Astrocyte (in vitro differentiated cells and primary cell): Measurements from ENCODE around the gene PEX3. TPM values are rescaled to one million over a fixed set of nuclear protein-coding genes. Genes with fewer than 3 reads are reported as not detected.
A peak's percentile ranks its signal among the peaks of the same experiment; 100 is the strongest.

ENCODE experiments used
- DNase-seq: peaks from one replicate; pipeline ENCODE4 v3.0.0-alpha.2; 2010; ENCODE audit warnings: low read depth
- FAIRE-seq: peaks from 2 replicates; lab custom pipeline; 2011; peaks lifted over from hg19 to GRCh38; lab: Jason Lieb, UNC
- H2AFZ ChIP-seq: 2 replicates; pipeline ENCODE4 v1.6.0; 2012; ENCODE audit warnings: low read depth, low read length, inconsistent platforms
- H3K27ac ChIP-seq: 2 replicates; pipeline ENCODE4 v1.5.1; 2011; ENCODE audit warnings: low read depth, low read length, inconsistent platforms
- H3K27me3 ChIP-seq: 2 replicates; pipeline ENCODE4 v1.6.0; 2011; ENCODE audit warnings: low read length, inconsistent platforms; ENCODE audit not compliant: insufficient read depth
- H3K36me3 ChIP-seq: 2 replicates; pipeline ENCODE4 v1.5.1; 2011; ENCODE audit warnings: low read length, inconsistent platforms; ENCODE audit not compliant: insufficient read depth
- H3K4me1 ChIP-seq: 2 replicates; pipeline ENCODE4 v1.5.1; 2011; ENCODE audit warnings: low read length, inconsistent platforms; ENCODE audit not compliant: insufficient read depth
- H3K4me2 ChIP-seq: 2 replicates; pipeline ENCODE4 v1.6.0; 2012; ENCODE audit warnings: low read length, inconsistent platforms
- H3K4me3 ChIP-seq: 2 replicates; pipeline ENCODE4 v1.5.1; 2011; ENCODE audit warnings: low read depth, mild to moderate bottlenecking, low read length, inconsistent platforms; ENCODE audit not compliant: insufficient read depth
- H3K79me2 ChIP-seq: 2 replicates; pipeline ENCODE4 v1.6.0; 2012; ENCODE audit warnings: mild to moderate bottlenecking, low read length, inconsistent platforms; ENCODE audit not compliant: insufficient read depth
- H3K9ac ChIP-seq: 2 replicates; pipeline ENCODE4 v1.6.0; 2012; ENCODE audit warnings: mild to moderate bottlenecking, low read length, inconsistent platforms
- H3K9me3 ChIP-seq: 2 replicates; pipeline ENCODE4 v1.5.1; 2012; ENCODE audit warnings: low read depth, mild to moderate bottlenecking, low read length, inconsistent platforms; ENCODE audit not compliant: insufficient read depth
- H4K20me1 ChIP-seq: 2 replicates; pipeline ENCODE4 v1.6.0; 2012; ENCODE audit warnings: low read length, inconsistent platforms; ENCODE audit not compliant: insufficient read depth
- H3K27ac Mint-ChIP-seq: one replicate; pipeline ENCODE4 v1.8.0; 2021; ENCODE audit warnings: mild to moderate bottlenecking, mixed read lengths; ENCODE audit not compliant: unreplicated experiment
- H3K27me3 Mint-ChIP-seq: one replicate; pipeline ENCODE4 v1.8.0; 2021; ENCODE audit warnings: low read depth, mixed read lengths; ENCODE audit not compliant: unreplicated experiment
- H3K36me3 Mint-ChIP-seq: one replicate; pipeline ENCODE4 v1.8.0; 2021; ENCODE audit warnings: low read depth, mixed read lengths; ENCODE audit not compliant: unreplicated experiment
- H3K4me1 Mint-ChIP-seq: one replicate; pipeline ENCODE4 v1.8.0; 2021; ENCODE audit warnings: low read depth, mixed read lengths; ENCODE audit not compliant: unreplicated experiment
- H3K4me3 Mint-ChIP-seq: one replicate; pipeline ENCODE4 v1.8.0; 2021; ENCODE audit warnings: mild to moderate bottlenecking, moderate library complexity, mixed read lengths; ENCODE audit not compliant: unreplicated experiment
- H3K9me3 Mint-ChIP-seq: one replicate; pipeline ENCODE4 v1.8.0; 2021; ENCODE audit warnings: mild to moderate bottlenecking, mixed read lengths; ENCODE audit not compliant: unreplicated experiment
- EZH2 ChIP-seq: IDR thresholded peaks from 2 replicates; pipeline ENCODE4 v1.6.1; 2012; ENCODE audit warnings: mild to moderate bottlenecking, low read length, inconsistent platforms; ENCODE audit not compliant: insufficient read depth
- total RNA-seq: library from RNA; stranded (reverse); gene quantifications from 2 replicates; pipeline ENCODE4 v1.2.1, GENCODE V29; 2021
- TF ChIP-seq, protein P1 (sequence below): IDR thresholded peaks from 2 replicates; pipeline ENCODE4 v1.5.1; 2011; ENCODE audit warnings: low read depth, mild to moderate bottlenecking, inconsistent platforms, low read length, moderate library complexity; ENCODE audit not compliant: insufficient read depth

Gene PEX3
- total RNA-seq, 1 donor from 2014 or later, result 14.2 TPM

GRCh38 chr6:143510991-143511891 lies 60.6 kb downstream of the PEX3 start, which contains the start of gene FUCA2:
Gene FUCA2, minus strand, starts transcription at chr6:143511720. Its CDS starts 86 bp downstream, at chr6:143511634.
- peak within 1 kb of the TSS; percentile 83 for H3K27ac Mint-ChIP-seq
- H3K4me1 Mint-ChIP-seq, result peaks cover 6% of the 10 kb centered on the region
- TF ChIP-seq EZH2, result no peak
- TF ChIP-seq, protein P1, sequence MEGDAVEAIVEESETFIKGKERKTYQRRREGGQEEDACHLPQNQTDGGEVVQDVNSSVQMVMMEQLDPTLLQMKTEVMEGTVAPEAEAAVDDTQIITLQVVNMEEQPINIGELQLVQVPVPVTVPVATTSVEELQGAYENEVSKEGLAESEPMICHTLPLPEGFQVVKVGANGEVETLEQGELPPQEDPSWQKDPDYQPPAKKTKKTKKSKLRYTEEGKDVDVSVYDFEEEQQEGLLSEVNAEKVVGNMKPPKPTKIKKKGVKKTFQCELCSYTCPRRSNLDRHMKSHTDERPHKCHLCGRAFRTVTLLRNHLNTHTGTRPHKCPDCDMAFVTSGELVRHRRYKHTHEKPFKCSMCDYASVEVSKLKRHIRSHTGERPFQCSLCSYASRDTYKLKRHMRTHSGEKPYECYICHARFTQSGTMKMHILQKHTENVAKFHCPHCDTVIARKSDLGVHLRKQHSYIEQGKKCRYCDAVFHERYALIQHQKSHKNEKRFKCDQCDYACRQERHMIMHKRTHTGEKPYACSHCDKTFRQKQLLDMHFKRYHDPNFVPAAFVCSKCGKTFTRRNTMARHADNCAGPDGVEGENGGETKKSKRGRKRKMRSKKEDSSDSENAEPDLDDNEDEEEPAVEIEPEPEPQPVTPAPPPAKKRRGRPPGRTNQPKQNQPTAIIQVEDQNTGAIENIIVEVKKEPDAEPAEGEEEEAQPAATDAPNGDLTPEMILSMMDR, result no peak
- H2AFZ ChIP-seq, result peak within 1 kb of the TSS; percentile 94
- H3K4me2 ChIP-seq, result peak within 1 kb of the TSS; percentile 88
- H3K9me3 ChIP-seq, result no peaks in the 10 kb centered on the region
- H3K27ac ChIP-seq, result peak within 1 kb of the TSS; percentile 76
- peaks cover 5% of the 10 kb centered on the region for H3K4me1 ChIP-seq
- peaks cover 2% of the 10 kb centered on the region for H3K9me3 Mint-ChIP-seq
- H3K79me2 ChIP-seq, result peaks cover 33% of the 10 kb centered on the region
- H3K36me3 Mint-ChIP-seq, result no peaks in the 10 kb centered on the region
- peaks cover 6% of the 10 kb centered on the region for H3K36me3 ChIP-seq
- peak within 1 kb of the TSS; percentile 74 for H3K4me3 ChIP-seq
- peak within 1 kb of the TSS; percentile 82 for H3K9ac ChIP-seq
- FAIRE-seq (peak; percentile 5), DNase-seq (peak; percentile 74)
- peaks cover 10% of the 10 kb centered on the region for H3K27me3 Mint-ChIP-seq
- H3K4me3 Mint-ChIP-seq, result peak within 1 kb of the TSS; percentile 88
- peaks cover 6% of the 10 kb centered on the region for H4K20me1 ChIP-seq
- no peaks in the 10 kb centered on the region for H3K27me3 ChIP-seq

- Histone ChIP-seq H3K9ac (no peak overlapping the region), H4K20me1 (peaks cover 1% of the 10 kb centered on the region), H3K79me2 (peaks cover 23% of the 10 kb centered on the region), H3K27ac (no peak overlapping the region), H2AFZ (no peak overlapping the region), H3K4me1 (peaks cover 5% of the 10 kb centered on the region), H3K27me3 (peaks cover 7% of the 10 kb centered on the region), H3K9me3 (no peaks in the 10 kb centered on the region), H3K36me3 (no peaks in the 10 kb centered on the region), H3K4me3 (no peak overlapping the region), H3K4me2 (no peak overlapping the region)
- TF ChIP-seq, protein P1, result peak; percentile 24
- TF ChIP-seq EZH2, result no peak
- DNase-seq, result no peak
- Mint-ChIP-seq H3K9me3 (peaks cover 2% of the 10 kb centered on the region), H3K4me1 (peaks cover 3% of the 10 kb centered on the region), H3K27ac (no peak overlapping the region), H3K4me3 (peak overlapping the region; percentile 31), H3K27me3 (peaks cover 23% of the 10 kb centered on the region), H3K36me3 (no peaks in the 10 kb centered on the region)
- FAIRE-seq, result no peak
These were observed 62.8 kb downstream of the PEX3 start for GRCh38 chr6:143513410-143513809.
